HEK293T (cell line): Measurements from ENCODE around the gene PTPRM.
A peak's percentile ranks its signal among the peaks of the same experiment; 100 is the strongest.

ENCODE experiments used
- CTCF ChIA-PET: fragments of 350-600 bp; formaldehyde crosslinking; extraction: SDS; loops from one replicate; lab custom pipeline; 2021; ENCODE audit warnings: antibody characterized with exemption, inconsistent platforms; lab: Yijun Ruan, JAX
- POLR2A ChIA-PET: fragments of 350-600 bp; formaldehyde crosslinking; extraction: SDS; loops from one replicate; lab custom pipeline; 2020; ENCODE audit warnings: antibody characterized with exemption, inconsistent platforms; lab: Yijun Ruan, JAX
- DNase-seq: peaks from one replicate; pipeline ENCODE4 v3.0.0; 2012; ENCODE audit warnings: mixed read lengths; ENCODE audit errors: extremely low spot score
- ARNT ChIP-seq: fragments of 450-650 bp; IDR thresholded peaks from 2 replicates; pipeline ENCODE4 v1.6.1; 2017; ENCODE audit warnings: mild to moderate bottlenecking
- BHLHE40 ChIP-seq: fragments of 450-650 bp; IDR thresholded peaks from 2 replicates; pipeline ENCODE4 v1.6.1; 2016; ENCODE audit warnings: mild to moderate bottlenecking, moderate library complexity, borderline replicate concordance
- CTBP1 ChIP-seq: fragments of 450-650 bp; IDR thresholded peaks from 2 replicates; pipeline ENCODE4 v1.6.1; 2016; ENCODE audit warnings: borderline replicate concordance
- ELF4 ChIP-seq: fragments of 450-650 bp; IDR thresholded peaks from 2 replicates; pipeline ENCODE4 v1.6.1; 2017; ENCODE audit warnings: antibody characterized with exemption
- FOXA1 ChIP-seq: fragments of 450-650 bp; IDR thresholded peaks from 2 replicates; pipeline ENCODE4 v1.6.1; 2016; ENCODE audit warnings: mild to moderate bottlenecking
- FOXK2 ChIP-seq: fragments of 450-650 bp; IDR thresholded peaks from 2 replicates; pipeline ENCODE4 v1.6.1; 2016; ENCODE audit warnings: mild to moderate bottlenecking
- FOXM1 ChIP-seq: fragments of 450-650 bp; IDR thresholded peaks from 2 replicates; pipeline ENCODE4 v1.6.1; 2017; ENCODE audit warnings: mild to moderate bottlenecking, borderline replicate concordance
- HDGF ChIP-seq: fragments of 450-650 bp; IDR thresholded peaks from 2 replicates; pipeline ENCODE4 v1.6.1; 2017; ENCODE audit warnings: antibody characterized with exemption, borderline replicate concordance
- L3MBTL2 ChIP-seq: fragments of 450-650 bp; conservative IDR thresholded peaks from 2 replicates; pipeline ENCODE4 v1.6.1; 2016; ENCODE audit warnings: mild to moderate bottlenecking
- LEF1 ChIP-seq: fragments of 450-650 bp; IDR thresholded peaks from 2 replicates; pipeline ENCODE4 v1.6.1; 2017; ENCODE audit warnings: mild to moderate bottlenecking, borderline replicate concordance
- NFRKB ChIP-seq: fragments of 450-650 bp; IDR thresholded peaks from 2 replicates; pipeline ENCODE4 v1.6.1; 2016; ENCODE audit warnings: mild to moderate bottlenecking, moderate library complexity
- PKNOX1 ChIP-seq: fragments of 450-650 bp; IDR thresholded peaks from 2 replicates; pipeline ENCODE4 v1.6.1; 2016
- SP1 ChIP-seq: fragments of 450-650 bp; IDR thresholded peaks from 2 replicates; pipeline ENCODE4 v1.6.1; 2017
- SUZ12 ChIP-seq: fragments of 450-650 bp; IDR thresholded peaks from 2 replicates; pipeline ENCODE4 v1.6.1; 2016; ENCODE audit warnings: mild to moderate bottlenecking
- TARDBP ChIP-seq: fragments of 450-650 bp; IDR thresholded peaks from 2 replicates; pipeline ENCODE4 v1.6.1; 2016
- ZNF384 ChIP-seq: fragments of 450-650 bp; IDR thresholded peaks from 2 replicates; pipeline ENCODE4 v1.6.1; 2016

Gene PTPRM

GRCh38 chr18:7789856-7790552 is 222.9 kb downstream of the PTPRM start:
- no peak for TF ChIP-seq FOXK2
- TF ChIP-seq FOXA1, result no peak
- no peak for TF ChIP-seq TARDBP
- no peak for TF ChIP-seq ZNF384
- no peak for TF ChIP-seq ELF4
- TF ChIP-seq L3MBTL2, result no peak
- no peak for TF ChIP-seq HDGF
- no peak for TF ChIP-seq LEF1
- TF ChIP-seq ARNT, result no peak
- no peak for TF ChIP-seq NFRKB
- no peak for TF ChIP-seq BHLHE40
- TF ChIP-seq SP1, result no peak
- TF ChIP-seq FOXM1, result no peak
- no peak for TF ChIP-seq CTBP1
- TF ChIP-seq PKNOX1, result no peak
- no peak for TF ChIP-seq SUZ12
- CTCF ChIA-PET, result interaction anchor here (0.7 to 1.3 kb wide), 4 partner anchors 16 to 599 kb away, joined by 3 read pairs; no protein-coding TSS in a partner anchor
- POLR2A ChIA-PET, result no interaction called here
- peak; percentile 29 for DNase-seq

- POLR2A ChIA-PET, result no interaction called here
- CTCF ChIA-PET, result no interaction called here
- DNase-seq, result no peak
- no peak for TF ChIP-seq NFRKB
- TF ChIP-seq ARNT, result no peak
- TF ChIP-seq CTBP1, result no peak
- no peak for TF ChIP-seq PKNOX1
Measured at GRCh38 chr18:7793100-7793499, 226.0 kb downstream of the PTPRM start.

GRCh38 chr18:7803956-7804469 is 236.9 kb downstream of the PTPRM start:
- ChIA-PET CTCF (no interaction called here), POLR2A (no interaction called here)
- no peak for TF ChIP-seq BHLHE40
- no peak for TF ChIP-seq ARNT
- TF ChIP-seq NFRKB, result no peak
- TF ChIP-seq SUZ12, result no peak
- TF ChIP-seq FOXK2, result no peak
- TF ChIP-seq HDGF, result no peak
- no peak for TF ChIP-seq TARDBP
- TF ChIP-seq PKNOX1, result no peak
- DNase-seq, result no peak

GRCh38 chr18:7805096-7805495 is 238.0 kb downstream of the PTPRM start:
- POLR2A ChIA-PET, result no interaction called here
- CTCF ChIA-PET, result interaction anchor here (0.6 to 1.1 kb wide), 3 partner anchors 10 to 15 kb away, joined by 3 read pairs; no protein-coding TSS in a partner anchor
- DNase-seq, result no peak
- TF ChIP-seq FOXK2 (no peak), FOXM1 (no peak), TARDBP (no peak), L3MBTL2 (no peak), FOXA1 (no peak), ELF4 (no peak), SP1 (no peak), NFRKB (no peak), SUZ12 (no peak), PKNOX1 (no peak), LEF1 (no peak), CTBP1 (no peak), BHLHE40 (no peak), ZNF384 (no peak), ARNT (no peak), HDGF (no peak)

GRCh38 chr18:7805880-7806279 is 238.8 kb downstream of the PTPRM start:
- no peak for DNase-seq
- CTCF ChIA-PET, result interaction anchor here (1.0 to 1.1 kb wide), 2 partner anchors 12 to 16 kb away, joined by 3 read pairs; no protein-coding TSS in a partner anchor
- POLR2A ChIA-PET, result no interaction called here
- TF ChIP-seq SUZ12 (no peak), FOXM1 (no peak), LEF1 (no peak), NFRKB (no peak), SP1 (no peak), PKNOX1 (no peak), FOXA1 (no peak), L3MBTL2 (no peak), ZNF384 (no peak), TARDBP (no peak), CTBP1 (no peak), FOXK2 (no peak)
